MM.1S (cell line): Measurements from ENCODE around the gene KRTAP12-1.

ENCODE experiments used
- DNase-seq: peaks from one replicate; pipeline ENCODE4 v3.0.0-alpha.2; 2015
- H2AFZ ChIP-seq: fragments of 300-600 bp; sonication (generic); 2 replicates; pipeline ENCODE4 v1.6.0; 2016; ENCODE audit warnings: antibody characterized with exemption, low read length
- H3F3A ChIP-seq: fragments of 300-600 bp; sonication (generic); 2 replicates; pipeline ENCODE4 v1.6.1; 2016; ENCODE audit warnings: mild to moderate bottlenecking, antibody characterized with exemption, low read length, moderate library complexity, mixed read lengths; ENCODE audit not compliant: insufficient read depth
- H3K27ac ChIP-seq: fragments of 300-600 bp; sonication (generic); 2 replicates; pipeline ENCODE4 v1.5.1; 2016; ENCODE audit warnings: mild to moderate bottlenecking, low read length
- H3K27me3 ChIP-seq: fragments of 300-600 bp; sonication (generic); replicated peaks from 2 replicates; pipeline ENCODE4 v1.6.0; 2016; ENCODE audit warnings: low read length; ENCODE audit not compliant: insufficient read depth
- H3K36me3 ChIP-seq: fragments of 300-600 bp; sonication (generic); replicated peaks from 2 replicates; pipeline ENCODE4 v1.6.1; 2016; ENCODE audit warnings: mild to moderate bottlenecking, low read length, mixed read lengths; ENCODE audit not compliant: insufficient read depth
- H3K4me1 ChIP-seq: fragments of 300-600 bp; sonication (generic); 2 replicates; pipeline ENCODE4 v1.6.1; 2016; ENCODE audit warnings: low read length, mixed read lengths
- H3K4me2 ChIP-seq: fragments of 300-600 bp; sonication (generic); 2 replicates; pipeline ENCODE4 v1.6.0; 2016; ENCODE audit warnings: low read depth, low read length
- H3K4me3 ChIP-seq: fragments of 300-600 bp; sonication (generic); 2 replicates; pipeline ENCODE4 v1.5.1; 2016; ENCODE audit warnings: low read length, mixed read lengths
- H3K79me2 ChIP-seq: fragments of 300-600 bp; sonication (generic); 2 replicates; pipeline ENCODE4 v1.6.1; 2016; ENCODE audit warnings: mixed run types, low read length, mixed read lengths
- H3K9ac ChIP-seq: fragments of 300-600 bp; sonication (generic); 2 replicates; pipeline ENCODE4 v1.6.1; 2016; ENCODE audit warnings: low read length, mixed read lengths
- H3K9me2 ChIP-seq: fragments of 300-600 bp; sonication (generic); replicated peaks from 2 replicates; pipeline ENCODE4 v1.6.1; 2016; ENCODE audit warnings: mild to moderate bottlenecking, low read length, mixed read lengths; ENCODE audit not compliant: insufficient read depth
- H3K9me3 ChIP-seq: fragments of 300-600 bp; sonication (generic); replicated peaks from 2 replicates; pipeline ENCODE4 v1.6.1; 2016; ENCODE audit warnings: mild to moderate bottlenecking, low read length, mixed read lengths; ENCODE audit not compliant: insufficient read depth
- H4K20me1 ChIP-seq: fragments of 300-600 bp; sonication (generic); 2 replicates; pipeline ENCODE4 v1.6.1; 2016; ENCODE audit warnings: mild to moderate bottlenecking, low read length, moderate library complexity, mixed read lengths; ENCODE audit not compliant: insufficient read depth
- CTCF ChIP-seq: fragments of 300-600 bp; sonication (generic); IDR thresholded peaks from 2 replicates; pipeline ENCODE4 v1.5.1; 2016; ENCODE audit warnings: antibody characterized with exemption, low read length, mixed read lengths
- EZH2 ChIP-seq: fragments of 300-600 bp; sonication (generic); optimal IDR thresholded peaks from 2 replicates; pipeline ENCODE3; 2017; ENCODE audit warnings: low read depth, mild to moderate bottlenecking, antibody characterized with exemption, low read length, mixed read lengths
- EZH2phosphoT487 ChIP-seq: fragments of 300-600 bp; sonication (generic); IDR thresholded peaks from 2 replicates; pipeline ENCODE4 v1.6.1; 2018; ENCODE audit warnings: antibody characterized with exemption, low read length

The KRTAP12-1 gene

GRCh38 chr21:44695641-44696040 lies 13.7 kb upstream of the KRTAP12-1 start:
- H3K4me3 ChIP-seq = no peak overlapping the region
- TF ChIP-seq CTCF = no peak
- TF ChIP-seq EZH2phosphoT487 = no peak
- TF ChIP-seq EZH2 = no peak
- H3K4me2 ChIP-seq = no peak overlapping the region
- H3K36me3 ChIP-seq = no peaks in the 10 kb centered on the region
- DNase-seq = no peak
- H3K9ac ChIP-seq = no peak overlapping the region
- no peaks in the 10 kb centered on the region for H3K9me2 ChIP-seq
- no peaks in the 10 kb centered on the region for H3F3A ChIP-seq
- no peak overlapping the region for H3K27ac ChIP-seq
- no peaks in the 10 kb centered on the region for H3K79me2 ChIP-seq
- peaks cover 98% of the 10 kb centered on the region for H3K27me3 ChIP-seq
- no peaks in the 10 kb centered on the region for H3K4me1 ChIP-seq
- no peaks in the 10 kb centered on the region for H4K20me1 ChIP-seq
- no peaks in the 10 kb centered on the region for H3K9me3 ChIP-seq
- no peak overlapping the region for H2AFZ ChIP-seq

DNA sequence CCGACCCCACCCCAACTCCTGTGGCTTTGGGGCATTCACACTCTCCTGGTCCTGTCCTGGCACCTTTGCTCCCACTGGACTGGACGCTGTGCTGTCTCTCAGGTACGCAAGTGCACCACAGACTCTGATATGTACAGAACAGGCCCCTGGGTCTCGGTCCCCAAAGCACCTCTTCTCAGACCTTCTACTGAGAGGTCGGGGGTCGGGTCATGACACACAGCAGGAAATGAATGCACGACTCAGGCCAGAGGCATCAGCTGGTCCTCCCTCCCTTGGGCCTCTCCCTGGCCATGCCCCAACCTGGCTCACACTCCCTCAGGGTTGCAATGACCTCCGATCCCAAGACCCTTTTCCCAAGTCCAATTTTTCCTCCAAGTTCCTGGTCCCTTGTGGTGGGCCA lies 13.2 kb upstream of the KRTAP12-1 start:
- no peaks in the 10 kb centered on the region for H3K9me2 ChIP-seq
- DNase-seq = no peak

DNA sequence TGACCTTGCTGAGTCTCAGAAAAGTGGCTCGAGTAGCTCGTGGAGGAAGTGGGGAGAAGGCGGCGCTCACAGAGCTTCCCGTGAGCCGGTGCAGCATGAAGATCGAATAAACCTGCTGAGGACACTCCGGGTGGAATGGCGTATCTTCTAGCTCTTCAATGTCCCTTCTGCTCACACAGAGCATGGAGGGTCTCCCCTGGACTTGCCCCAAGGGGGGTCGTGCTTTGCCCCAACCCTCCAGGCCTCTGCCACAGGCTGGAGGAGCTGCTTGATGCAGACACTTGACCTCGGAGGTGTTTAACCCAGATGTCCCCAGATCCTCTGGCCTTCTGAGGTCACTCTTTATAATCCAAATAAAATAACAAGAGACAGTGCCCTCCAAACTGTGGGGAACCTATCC lies 12.8 kb upstream of the KRTAP12-1 start:
- Histone ChIP-seq H3K9ac (no peak overlapping the region), H3K4me3 (no peak overlapping the region), H3K4me2 (no peak overlapping the region), H3K27ac (no peak overlapping the region), H3F3A (no peaks in the 10 kb centered on the region), H3K27me3 (peaks cover 98% of the 10 kb centered on the region), H2AFZ (no peak overlapping the region), H3K4me1 (no peaks in the 10 kb centered on the region), H3K79me2 (no peaks in the 10 kb centered on the region), H3K9me2 (no peaks in the 10 kb centered on the region), H3K36me3 (no peaks in the 10 kb centered on the region), H4K20me1 (no peaks in the 10 kb centered on the region), H3K9me3 (no peaks in the 10 kb centered on the region)
- no peak for TF ChIP-seq CTCF
- TF ChIP-seq EZH2phosphoT487 = no peak
- TF ChIP-seq EZH2 = no peak
- DNase-seq = no peak

More for the DNA sequence above, 13.2 kb upstream of the KRTAP12-1 start:
- Histone ChIP-seq H3K9ac (no peak overlapping the region), H3K79me2 (no peaks in the 10 kb centered on the region), H3K27ac (no peak overlapping the region), H3K27me3 (peaks cover 98% of the 10 kb centered on the region), H3K36me3 (no peaks in the 10 kb centered on the region), H3F3A (no peaks in the 10 kb centered on the region), H2AFZ (no peak overlapping the region), H3K4me1 (no peaks in the 10 kb centered on the region), H4K20me1 (no peaks in the 10 kb centered on the region), H3K9me3 (no peaks in the 10 kb centered on the region), H3K4me3 (no peak overlapping the region), H3K4me2 (no peak overlapping the region)
- no peak for TF ChIP-seq CTCF
- TF ChIP-seq EZH2phosphoT487 = no peak
- TF ChIP-seq EZH2 = no peak
